Tibial nerve (tissue), 4 donors: ENCODE measurements around the gene PLEKHJ1. TPM values are rescaled to one million over a fixed set of nuclear protein-coding genes. Genes with fewer than 3 reads are reported as not detected.

Source experiments
- DNase-seq, 2 donors: peaks; one replicate each; pipeline ENCODE4 v3.0.0-alpha.2; 2019; ENCODE audit warnings: low spot score in 2 of 2
- H3K27ac ChIP-seq, 4 donors: fragments of 200-600 bp; sonication (generic) in 3 of 4; one replicate each; pipeline ENCODE4 v1.5.1; 2017 to 2019; ENCODE audit warnings: mild to moderate bottlenecking in 1 of 4
- H3K27me3 ChIP-seq, 2 donors: fragments of 200-600 bp; sonication (generic) in 1 of 2; one replicate each; pipeline versions ENCODE4 v1.5.1 to v1.6.0; 2017 to 2019
- H3K36me3 ChIP-seq, 3 donors: fragments of 200-600 bp; sonication (generic); one replicate each; pipeline ENCODE4 v1.5.1; 2018 to 2019
- H3K4me1 ChIP-seq, 4 donors: fragments of 200-600 bp; sonication (generic) in 3 of 4; one replicate each; pipeline ENCODE4 v1.5.1; 2017 to 2019
- H3K4me3 ChIP-seq, 4 donors: fragments of 200-600 bp; sonication (generic) in 3 of 4; one replicate each; pipeline ENCODE4 v1.5.1; 2017 to 2019; ENCODE audit warnings: mild to moderate bottlenecking in 1 of 4, moderate library complexity in 1 of 4
- H3K9me3 ChIP-seq, 4 donors: fragments of 200-600 bp; sonication (generic) in 3 of 4; one replicate each; pipeline ENCODE4 v1.5.1; 2017 to 2019
- CTCF ChIP-seq, 5 experiments: fragments of 200-600 bp in 3 of 5; fragments of 450-650 bp in 2 of 5; sonication (generic) in 3 of 5; IDR thresholded peaks; one replicate each; pipeline ENCODE4 v1.5.1; 2016 to 2019; ENCODE audit warnings: antibody characterized with exemption in 5 of 5, mild to moderate bottlenecking in 3 of 5, moderate library complexity in 2 of 5
- EP300 ChIP-seq, 2 donors: sonication (generic); formaldehyde crosslinking; IDR thresholded peaks; one replicate each; pipeline ENCODE4 v1.6.1; 2017; ENCODE audit warnings: antibody characterized with exemption in 2 of 2, mild to moderate bottlenecking in 1 of 2
- POLR2A ChIP-seq, 2 donors: fragments of 450-650 bp; IDR thresholded peaks; one replicate each; pipeline ENCODE4 v1.6.1; 2017; ENCODE audit warnings: antibody characterized with exemption in 2 of 2, mild to moderate bottlenecking in 2 of 2, moderate library complexity in 2 of 2
- WGBS, 2 donors: methylation state at CpG; one replicate each; pipeline ENCODE4 v1.1.5; 2018; 5-methylcytosine and 5-hydroxymethylcytosine counted together
- total RNA-seq, 4 donors: library from RNA; depleted of rRNA; stranded (reverse); fragments of >200 nt; gene quantifications; one replicate each; pipeline ENCODE4 v1.1.0, GENCODE V29; 2016

The PLEKHJ1 gene
- total RNA-seq, 4 donors from 2014 or later = 37.3 to 67.5 (median 51.2) TPM

- DNase-seq = no peak
- peaks cover 0 to 9% of the 10 kb centered on the region in 2 donors for H3K27me3 ChIP-seq
- H3K27ac ChIP-seq = no peak overlapping the region
- 92% methylated on average over 9 to 11 of the region's 15 CpGs for WGBS, 2 donors
- H3K4me1 ChIP-seq = peaks cover 0 to 49% (median 19%) of the 10 kb centered on the region in 4 donors
- no peak for TF ChIP-seq EP300 (IDR thresholded peaks at IDR 0.05)
- no peak for TF ChIP-seq CTCF (IDR thresholded peaks at IDR 0.05)
- no peak overlapping the region for H3K4me3 ChIP-seq
- H3K9me3 ChIP-seq = no peaks in the 10 kb centered on the region
- peaks cover 10 to 69% (median 39%) of the 10 kb centered on the region in 3 donors for H3K36me3 ChIP-seq
Observed at GRCh38 chr19:2245273-2245672, 9.1 kb upstream of the PLEKHJ1 start.

GRCh38 chr19:2244486-2244885 is 8.4 kb upstream of the PLEKHJ1 start:
- H3K4me1 ChIP-seq = peaks cover 0 to 50% (median 26%) of the 10 kb centered on the region in 4 donors
- H3K36me3 ChIP-seq = peaks cover 10 to 68% (median 39%) of the 10 kb centered on the region in 3 donors
- WGBS, 2 donors = 94 to 95% methylated on average over 16 to 17 of the region's 21 CpGs
- H3K27ac ChIP-seq = no peak overlapping the region
- DNase-seq = no peak
- no peak overlapping the region for H3K4me3 ChIP-seq
- no peak for TF ChIP-seq CTCF (IDR thresholded peaks at IDR 0.05)
- TF ChIP-seq EP300 (IDR thresholded peaks at IDR 0.05) = no peak
- no peak for TF ChIP-seq POLR2A (IDR thresholded peaks at IDR 0.05)
- peaks cover 0 to under 1% of the 10 kb centered on the region in 2 donors for H3K27me3 ChIP-seq
- no peaks in the 10 kb centered on the region for H3K9me3 ChIP-seq

- TF ChIP-seq POLR2A (IDR thresholded peaks at IDR 0.05) = no peak
- TF ChIP-seq EP300 (IDR thresholded peaks at IDR 0.05) = no peak
- TF ChIP-seq CTCF (IDR thresholded peaks at IDR 0.05) = no peak
- Histone ChIP-seq H3K4me1 (peaks cover 0 to 54% (median 30%) of the 10 kb centered on the region in 4 donors), H3K27me3 (no peaks in the 10 kb centered on the region), H3K27ac (no peak overlapping the region), H3K9me3 (no peaks in the 10 kb centered on the region), H3K4me3 (no peak overlapping the region), H3K36me3 (peaks cover 10 to 64% (median 39%) of the 10 kb centered on the region in 3 donors)
- 93 to 98% methylated on average over 7 to 12 of the region's 12 CpGs for WGBS, 2 donors
- DNase-seq = no peak
Observed at GRCh38 chr19:2244125-2244411, 7.9 kb upstream of the PLEKHJ1 start.

GRCh38 chr19:2243274-2244124 is 7.4 kb upstream of the PLEKHJ1 start:
- whole genome bisulfite sequencing, 2 donors = 77% methylated on average over 24 to 31 of the region's 32 CpGs
- peaks cover 0 to 60% (median 36%) of the 10 kb centered on the region in 4 donors for H3K4me1 ChIP-seq

More at GRCh38 chr19:2243274-2244124, 7.4 kb upstream of the PLEKHJ1 start:
- Histone ChIP-seq H3K9me3 (no peaks in the 10 kb centered on the region), H3K4me3 (no peak overlapping the region), H3K36me3 (peaks cover 10 to 58% (median 39%) of the 10 kb centered on the region in 3 donors), H3K27ac (peak overlapping the region in 2 of 4 donors; percentile 16 to 80), H3K27me3 (no peaks in the 10 kb centered on the region)
- TF ChIP-seq EP300 (IDR thresholded peaks at IDR 0.05) (no peak), POLR2A (IDR thresholded peaks at IDR 0.05) (no peak), CTCF (IDR thresholded peaks at IDR 0.05) (no peak)
- no peak for DNase-seq
